Endothelial cell of umbilical vein (primary cell): Measurements from ENCODE around the gene MATR3. TPM values are rescaled to one million over a fixed set of nuclear protein-coding genes. Genes with fewer than 3 reads are reported as not detected.

Experiments
- BruUV-seq: library from RNA; stranded (reverse); fragments of 400-500 nt; replicated peaks from 2 replicates; lab custom pipeline; 2021; lab: Mats Ljungman, UMichigan
- CTCF ChIA-PET: fragments of 300-600, 350-600 bp; sonication (Branson Sonifier 250); formaldehyde crosslinking; loops from one replicate; lab custom pipeline; 2021; ENCODE audit warnings: antibody characterized with exemption, inconsistent platforms; lab: Charles Lee
- POLR2A ChIA-PET: fragments of 300-600, 350-600 bp; sonication (Branson Sonifier 250); formaldehyde crosslinking; loops from one replicate; lab custom pipeline; 2021; ENCODE audit warnings: antibody characterized with exemption, inconsistent platforms; lab: Charles Lee
- DNase-seq: peaks from one replicate; pipeline ENCODE4 v3.0.0-alpha.2; 2011; ENCODE audit warnings: low read depth, low spot score
- FAIRE-seq: peaks from 2 replicates; lab custom pipeline; 2011; peaks lifted over from hg19 to GRCh38; lab: Jason Lieb, UNC
- H2AFZ ChIP-seq: 2 replicates; pipeline ENCODE4 v1.6.0; 2012; ENCODE audit warnings: low read depth, low read length, control low read depth, inconsistent platforms
- H3K27ac ChIP-seq: 2 replicates; pipeline ENCODE4 v1.5.1; 2011; ENCODE audit warnings: low read depth, mild to moderate bottlenecking, control low read depth, low read length, moderate library complexity; ENCODE audit not compliant: insufficient read depth
- H3K27me3 ChIP-seq, 2 experiments: 2 replicates each; pipeline versions ENCODE4 v1.6.0 to v1.6.1; 2011; ENCODE audit warnings: low read length in 2 of 2, mixed read lengths in 1 of 2; ENCODE audit not compliant: control insufficient read depth in 2 of 2, insufficient read depth in 2 of 2
- H3K36me3 ChIP-seq, 2 experiments: 2 replicates in 1 of 2; 3 replicates in 1 of 2; pipeline ENCODE4 v1.5.1; 2011; ENCODE audit warnings: low read length in 2 of 2, mild to moderate bottlenecking in 1 of 2, moderate library complexity in 1 of 2; ENCODE audit not compliant: control insufficient read depth in 2 of 2, insufficient read depth in 2 of 2; ENCODE audit errors: extremely low read depth in 1 of 2
- H3K4me1 ChIP-seq: 3 replicates; pipeline ENCODE4 v1.5.1; 2011; ENCODE audit warnings: mild to moderate bottlenecking, low read length; ENCODE audit not compliant: control insufficient read depth, insufficient read depth; ENCODE audit errors: extremely low read depth
- H3K4me2 ChIP-seq: 2 replicates; pipeline ENCODE4 v1.6.1; 2011; ENCODE audit warnings: low read length, control low read depth, mixed read lengths; ENCODE audit not compliant: insufficient read depth
- H3K4me3 ChIP-seq, 3 experiments: fragments of 200-600 bp in 1 of 3; sonication (generic), shearing (Covaris generic) in 1 of 3; replicated peaks in 1 of 3; 2 replicates each; pipeline ENCODE4 v1.5.1; 2011 to 2016; ENCODE audit warnings: control low read depth in 3 of 3, low read length in 3 of 3, mild to moderate bottlenecking in 2 of 3, inconsistent platforms in 1 of 3, low read depth in 1 of 3, moderate library complexity in 1 of 3; ENCODE audit not compliant: insufficient read depth in 1 of 3
- H3K79me2 ChIP-seq: 2 replicates; pipeline ENCODE4 v1.6.0; 2012; ENCODE audit warnings: low read length, inconsistent platforms; ENCODE audit not compliant: control insufficient read depth, insufficient read depth
- H3K9ac ChIP-seq: replicated peaks from 2 replicates; pipeline ENCODE3; 2011; ENCODE audit warnings: low read length, control low read depth; ENCODE audit not compliant: insufficient read depth; ENCODE audit errors: extremely low read depth
- H3K9me1 ChIP-seq: replicated peaks from 3 replicates; pipeline ENCODE4 v1.6.0; 2011; ENCODE audit warnings: mild to moderate bottlenecking, low read length; ENCODE audit not compliant: control insufficient read depth, insufficient read depth; ENCODE audit errors: extremely low read depth
- H3K9me3 ChIP-seq: replicated peaks from 2 replicates; pipeline ENCODE4 v1.5.1; 2012; ENCODE audit warnings: low read length, inconsistent platforms; ENCODE audit not compliant: control insufficient read depth, insufficient read depth
- H4K20me1 ChIP-seq: replicated peaks from 2 replicates; pipeline ENCODE3; 2011; ENCODE audit warnings: mild to moderate bottlenecking, low read length; ENCODE audit not compliant: control insufficient read depth, insufficient read depth; ENCODE audit errors: extremely low read depth
- CTCF ChIP-seq, 2 donors: IDR thresholded peaks; 1 replicate in 1 of 2; 2 replicates in 1 of 2; pipeline ENCODE4 v1.5.1; 2011; ENCODE audit warnings: low read length in 2 of 2, mild to moderate bottlenecking in 2 of 2, moderate library complexity in 2 of 2, control low read depth in 1 of 2, inconsistent platforms in 1 of 2, low read depth in 1 of 2; ENCODE audit not compliant: insufficient read depth in 1 of 2; ENCODE audit errors: extremely low read depth in 1 of 2
- FOS ChIP-seq: IDR thresholded peaks from 2 replicates; pipeline ENCODE4 v1.6.1; 2011; ENCODE audit warnings: mild to moderate bottlenecking, low read length, moderate library complexity, borderline replicate concordance; ENCODE audit not compliant: insufficient read depth
- GATA2 ChIP-seq: IDR thresholded peaks from 2 replicates; pipeline ENCODE4 v1.7.0; 2011; ENCODE audit warnings: low read depth, mild to moderate bottlenecking, moderate library complexity, mixed read lengths, low read length; ENCODE audit not compliant: insufficient read length, insufficient read depth
- JUN ChIP-seq: IDR thresholded peaks from 2 replicates; pipeline ENCODE4 v1.6.1; 2011; ENCODE audit warnings: borderline replicate concordance, low read depth; ENCODE audit not compliant: insufficient read length, insufficient read depth
- MAX ChIP-seq: IDR thresholded peaks from 2 replicates; pipeline ENCODE4 v1.6.1; 2011; ENCODE audit not compliant: insufficient read depth, insufficient read length
- MYC ChIP-seq: IDR thresholded peaks from one replicate; pipeline ENCODE4 v1.6.1; 2011; ENCODE audit warnings: mild to moderate bottlenecking, low read depth, low read length
- POLR2A ChIP-seq: IDR thresholded peaks from 2 replicates; pipeline ENCODE4 v1.6.1; 2012; ENCODE audit warnings: low read depth, mild to moderate bottlenecking, control low read depth, low read length
- POLR2AphosphoS5 ChIP-seq: IDR thresholded peaks from 2 replicates; pipeline ENCODE4 v1.6.1; 2012; ENCODE audit warnings: low read depth, mild to moderate bottlenecking, control low read depth, low read length, moderate library complexity; ENCODE audit not compliant: insufficient read depth
- dilution Hi-C: fragments of 300-500 bp; cut with MboI; formaldehyde crosslinking; loops from one replicate; pipeline ENCODE4 v1.15.0; 2019; ENCODE audit warnings: low sequenced_read_pairs; ENCODE audit not compliant: extremely low pct_ligation_motif_present
- intact Hi-C: fragments of 100-400 bp; cut with micrococcal nuclease; formaldehyde crosslinking; loops from one replicate; pipeline ENCODE4 v1.10.0; 2022
- polyA plus RNA-seq, 4 experiments: library from polyadenylated mRNA; depleted of rRNA in 3 of 4; stranded (reverse) in 3 of 4; unstranded in 1 of 4; fragments of >200 nt; gene quantifications; 2 replicates each; pipeline versions ENCODE4 v1.2.1 to v1.2.3, GENCODE V29; 2011 to 2012; ENCODE audit warnings: missing spikeins in 1 of 4
- total RNA-seq: library from RNA; stranded (reverse); gene quantifications from 2 replicates; pipeline ENCODE4 v1.2.3, GENCODE V29; 2021

MATR3 gene
- total and polyA plus RNA-seq, 2 donors (not counting 3 experiments of a cell fraction or from before 2014, with no cell fraction given), result 64.0 to 158 TPM

GRCh38 chr5:139265001-139265400 is 28.5 kb upstream of the MATR3 start:
- Histone ChIP-seq H3K9me3 (no peaks in the 10 kb centered on the region), H3K9me1 (no peaks in the 10 kb centered on the region), H3K4me3 (no peak overlapping the region), H3K79me2 (no peaks in the 10 kb centered on the region), H3K9ac (no peak overlapping the region), H3K36me3 (no peaks in the 10 kb centered on the region), H3K4me1 (no peaks in the 10 kb centered on the region), H4K20me1 (no peaks in the 10 kb centered on the region), H3K27ac (no peak overlapping the region), H2AFZ (no peak overlapping the region), H3K4me2 (no peak overlapping the region), H3K27me3 (peaks cover 0 to 3% of the 10 kb centered on the region in 2 experiments)
- dilution Hi-C loops (no loop called here), intact Hi-C loops (no loop called here)
- TF ChIP-seq MAX (no peak), MYC (no peak)
- BruUV-seq, result no TSS peak
- DNase-seq (no peak), FAIRE-seq (no peak)
- ChIA-PET CTCF (interaction anchor here (1.6 kb wide), 1 partner anchor 14 kb away, joined by 3 read pairs; no protein-coding TSS in a partner anchor), POLR2A (interaction anchor here (0.7 kb wide), 1 partner anchor 67 kb away, joined by 5 read pairs; the partner anchor contains the start of gene SIL1)

GRCh38 chr5:139266236-139266635 is 27.3 kb upstream of the MATR3 start:
- Histone ChIP-seq H3K4me1 (no peaks in the 10 kb centered on the region), H3K27ac (no peak overlapping the region), H3K9ac (no peak overlapping the region), H3K36me3 (no peaks in the 10 kb centered on the region), H3K4me2 (no peak overlapping the region), H4K20me1 (no peaks in the 10 kb centered on the region), H3K4me3 (no peak overlapping the region), H2AFZ (no peak overlapping the region), H3K9me1 (no peaks in the 10 kb centered on the region), H3K9me3 (no peaks in the 10 kb centered on the region), H3K27me3 (no peaks in the 10 kb centered on the region), H3K79me2 (no peaks in the 10 kb centered on the region)
- intact Hi-C loops, result no loop called here
- no TSS peak for BruUV-seq
- DNase-seq (no peak), FAIRE-seq (no peak)
- POLR2A ChIA-PET, result no interaction called here
- CTCF ChIA-PET, result interaction anchor here (0.8 kb wide), 1 partner anchor 478 kb away, joined by 3 read pairs; no protein-coding TSS in a partner anchor
- dilution Hi-C loops, result no loop called here
- no peak for TF ChIP-seq MYC
- TF ChIP-seq POLR2A, result no peak
- no peak for TF ChIP-seq GATA2
- no peak for TF ChIP-seq POLR2AphosphoS5
- no peak for TF ChIP-seq CTCF (IDR thresholded peaks at IDR 0.05; ENCODE audit: extremely low read depth in 1 of 2, insufficient read depth in 1 of 2, low read depth in 1 of 2, low read length in 2 of 2)
- TF ChIP-seq FOS, result no peak
- no peak for TF ChIP-seq JUN
